Activated T-helper 1 cell treated with anti-CD3 and anti-CD28 coated beads, Interleukin-12 subunit alpha, Interleukin-12 subunit beta, Interleukin-2, Interleukin-4 antibody, amounts not matched to agents 30 ng/mL and 10 ng/mL and 1 ng/mL, durations not matched to agents 14 hours and 24 hours and 36 hours (primary cell): ENCODE results near the gene CALY. TPM values are rescaled to one million over a fixed set of nuclear protein-coding genes. Genes with fewer than 3 reads are reported as not detected.
A peak's percentile ranks its signal among the peaks of the same experiment; 100 is the strongest.

Source experiments
- DNase-seq: peaks from one replicate; pipeline ENCODE4 v3.0.0; 2021; ENCODE audit warnings: low spot score
- H3K27ac Mint-ChIP-seq: one replicate; pipeline ENCODE4 v1.8.0; 2021; ENCODE audit warnings: mild to moderate bottlenecking, mixed read lengths
- H3K27me3 Mint-ChIP-seq: one replicate; pipeline ENCODE4 v1.8.0; 2022; ENCODE audit warnings: mild to moderate bottlenecking, moderate library complexity, mixed read lengths; ENCODE audit not compliant: insufficient read depth
- H3K36me3 Mint-ChIP-seq: one replicate; pipeline ENCODE4 v1.8.0; 2021; ENCODE audit warnings: low read depth, mixed read lengths
- H3K4me1 Mint-ChIP-seq: one replicate; pipeline ENCODE4 v1.8.0; 2021; ENCODE audit warnings: low read depth, mixed read lengths
- H3K4me3 Mint-ChIP-seq: one replicate; pipeline ENCODE4 v1.8.0; 2021; ENCODE audit warnings: mild to moderate bottlenecking, moderate library complexity, mixed read lengths
- H3K9me3 Mint-ChIP-seq: one replicate; pipeline ENCODE4 v1.8.0; 2021; ENCODE audit warnings: mixed read lengths
- intact Hi-C: fragments of 100-400 bp; cut with micrococcal nuclease; formaldehyde crosslinking; loops from one replicate; pipeline ENCODE4 v1.15.1; 2024
- total RNA-seq: library from RNA; stranded (reverse); gene quantifications from 2 replicates; pipeline ENCODE4 v1.2.3, GENCODE V29; 2022

The CALY gene, protein sequence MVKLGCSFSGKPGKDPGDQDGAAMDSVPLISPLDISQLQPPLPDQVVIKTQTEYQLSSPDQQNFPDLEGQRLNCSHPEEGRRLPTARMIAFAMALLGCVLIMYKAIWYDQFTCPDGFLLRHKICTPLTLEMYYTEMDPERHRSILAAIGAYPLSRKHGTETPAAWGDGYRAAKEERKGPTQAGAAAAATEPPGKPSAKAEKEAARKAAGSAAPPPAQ
- not detected in 2 replicates for total RNA-seq

DNA sequence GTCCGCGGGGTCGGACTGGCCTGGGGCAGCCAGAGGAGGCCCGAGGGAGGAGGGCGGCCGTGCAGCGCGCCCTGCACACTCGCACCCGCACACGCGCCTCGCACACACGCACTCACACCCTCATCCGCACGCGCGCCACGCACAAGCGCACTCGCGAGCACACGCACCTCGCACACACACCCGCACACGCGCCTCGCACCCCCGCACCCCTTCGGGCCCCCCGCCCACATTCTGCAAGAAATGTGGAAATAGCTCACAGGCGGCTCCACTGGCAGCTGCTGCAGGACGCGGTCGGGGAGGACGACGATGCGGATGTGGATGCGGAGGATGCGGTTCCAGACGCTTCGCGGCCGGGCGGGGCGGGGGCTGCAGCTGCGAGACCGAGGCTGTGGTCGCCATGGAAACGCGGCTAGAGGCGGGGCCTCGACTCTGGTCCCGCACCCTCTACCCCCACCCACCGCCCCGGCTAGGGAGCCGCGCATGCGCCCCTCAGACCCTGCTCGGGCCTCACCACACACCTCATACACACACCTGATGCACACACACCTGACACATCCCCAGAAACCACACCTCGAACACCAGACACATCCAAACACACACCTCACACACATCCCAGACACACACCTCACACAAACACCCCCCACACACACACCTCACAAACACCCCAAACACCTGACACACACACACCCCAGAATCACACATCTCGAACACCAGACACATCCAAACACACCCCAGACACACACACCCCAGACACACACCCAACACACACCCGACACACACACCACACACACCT, at the start of gene CALY:
Gene CALY, minus strand, starts transcription at position 320 of the 793 bp plus-strand sequence. CDS start 7,907 bp downstream, outside the sequence.
- Mint-ChIP-seq H3K36me3 (no peaks in the 10 kb centered on the region), H3K4me1 (peaks cover 6% of the 10 kb centered on the region), H3K9me3 (no peaks in the 10 kb centered on the region), H3K27me3 (peaks cover 26% of the 10 kb centered on the region), H3K27ac (peak within 1 kb of the TSS; percentile 42), H3K4me3 (peak within 1 kb of the TSS; percentile 64)
- intact Hi-C loops: no loop called here
- peak; percentile 75 for DNase-seq

DNA sequence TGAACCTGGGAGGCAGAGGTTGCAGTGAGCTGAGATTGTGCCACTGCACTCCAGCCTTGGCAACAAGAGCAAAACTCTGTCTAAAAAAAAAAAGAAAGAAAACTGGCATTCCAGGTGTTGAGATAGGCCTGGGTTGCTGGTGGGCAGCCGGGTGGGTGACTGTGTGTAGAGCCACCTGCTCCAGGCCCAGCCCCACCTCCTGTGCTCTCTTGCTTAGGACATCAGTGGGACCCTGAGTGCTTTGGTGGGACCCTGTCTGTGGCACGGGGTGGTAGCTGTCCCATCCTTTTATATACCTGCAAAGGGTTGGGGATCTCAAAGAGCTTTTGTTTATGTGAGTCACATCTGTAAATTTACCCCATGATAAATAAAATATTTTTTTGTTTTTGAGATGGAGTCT, 48.5 kb upstream of the CALY start:
- no peak for DNase-seq
- H3K9me3 Mint-ChIP-seq: no peaks in the 10 kb centered on the region
- intact Hi-C loops: no loop called here
- H3K4me1 Mint-ChIP-seq: peaks cover 18% of the 10 kb centered on the region
- no peaks in the 10 kb centered on the region for H3K27me3 Mint-ChIP-seq
- H3K27ac Mint-ChIP-seq: no peak overlapping the region
- no peak overlapping the region for H3K4me3 Mint-ChIP-seq
- H3K36me3 Mint-ChIP-seq: peaks cover 9% of the 10 kb centered on the region

DNA sequence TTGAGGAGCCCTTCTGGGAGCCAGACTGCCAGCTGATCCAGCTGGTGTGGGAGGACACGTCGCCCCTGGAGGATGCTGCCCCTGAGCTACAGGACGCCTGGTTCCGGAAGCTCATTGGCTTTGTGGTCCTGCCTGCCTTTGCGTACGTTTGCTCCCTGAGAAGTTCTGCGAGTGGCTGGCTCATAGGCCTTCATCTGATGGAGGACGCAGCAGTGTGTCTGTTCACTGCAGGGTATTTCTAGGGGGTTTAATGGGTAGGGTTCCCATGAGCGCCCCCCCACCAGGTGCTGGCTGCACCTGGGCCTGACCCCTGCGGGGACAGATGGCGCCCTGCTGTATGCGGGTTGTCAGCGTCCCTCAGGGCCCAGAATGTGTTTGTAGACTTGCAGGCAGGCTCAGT, 47.4 kb upstream of the CALY start:
- peaks cover 9% of the 10 kb centered on the region for H3K36me3 Mint-ChIP-seq
- H3K9me3 Mint-ChIP-seq: no peaks in the 10 kb centered on the region
- no peaks in the 10 kb centered on the region for H3K27me3 Mint-ChIP-seq
- no peak for DNase-seq
- H3K4me1 Mint-ChIP-seq: peaks cover 11% of the 10 kb centered on the region
- no peak overlapping the region for H3K27ac Mint-ChIP-seq
- H3K4me3 Mint-ChIP-seq: no peak overlapping the region
- intact Hi-C loops: no loop called here

DNA sequence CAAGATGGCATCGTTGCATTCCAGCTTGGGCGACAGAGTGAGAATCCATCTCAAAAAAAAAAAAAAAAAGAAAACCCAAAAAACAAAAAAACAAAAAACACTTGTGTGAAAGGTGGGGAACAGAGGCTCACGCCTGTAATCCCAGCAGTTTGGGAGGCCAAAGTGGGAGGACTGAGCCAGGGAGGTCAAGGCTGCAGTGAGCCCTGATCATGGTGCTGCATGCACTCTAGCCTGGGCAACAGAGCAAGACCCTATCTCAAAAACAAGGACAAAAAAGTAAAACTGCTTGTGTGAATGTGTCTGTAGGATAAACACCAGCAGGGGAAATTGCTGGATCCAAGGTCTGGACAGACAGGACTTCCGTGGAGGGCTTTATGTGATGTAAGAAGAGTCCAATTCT, 46.9 kb upstream of the CALY start:
- H3K4me1 Mint-ChIP-seq: peaks cover 6% of the 10 kb centered on the region
- H3K27ac Mint-ChIP-seq: no peak overlapping the region
- DNase-seq: no peak
- peaks cover 9% of the 10 kb centered on the region for H3K36me3 Mint-ChIP-seq
- intact Hi-C loops: no loop called here
- no peaks in the 10 kb centered on the region for H3K9me3 Mint-ChIP-seq
- H3K27me3 Mint-ChIP-seq: no peaks in the 10 kb centered on the region
- no peak overlapping the region for H3K4me3 Mint-ChIP-seq

DNA sequence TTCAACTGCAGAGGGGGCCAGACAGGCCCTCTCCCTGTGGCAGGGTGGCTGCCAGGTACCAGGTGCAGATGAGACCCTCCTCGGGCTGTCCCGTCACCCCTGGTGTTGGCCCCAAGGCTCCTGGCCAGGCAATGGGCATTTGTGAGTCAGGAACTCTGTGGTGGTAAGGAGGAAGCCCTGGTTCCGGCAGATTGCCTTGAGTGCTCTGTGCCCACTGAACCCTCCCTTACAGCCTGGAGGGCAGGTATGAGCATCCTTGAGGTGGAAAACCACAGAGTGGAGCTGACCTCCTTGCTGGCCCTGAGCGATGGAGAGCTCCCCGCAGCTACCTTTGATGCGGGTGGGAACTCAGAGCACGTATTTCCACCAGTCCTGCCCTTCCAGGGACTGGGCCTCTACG, 44.3 kb upstream of the CALY start:
- H3K4me1 Mint-ChIP-seq: peaks cover 6% of the 10 kb centered on the region
- H3K27ac Mint-ChIP-seq: no peak overlapping the region
- DNase-seq: no peak
- H3K36me3 Mint-ChIP-seq: peaks cover 7% of the 10 kb centered on the region
- intact Hi-C loops: no loop called here
- no peaks in the 10 kb centered on the region for H3K9me3 Mint-ChIP-seq
- peak overlapping the region; percentile 30 for H3K4me3 Mint-ChIP-seq
- peaks cover 2% of the 10 kb centered on the region for H3K27me3 Mint-ChIP-seq

DNA sequence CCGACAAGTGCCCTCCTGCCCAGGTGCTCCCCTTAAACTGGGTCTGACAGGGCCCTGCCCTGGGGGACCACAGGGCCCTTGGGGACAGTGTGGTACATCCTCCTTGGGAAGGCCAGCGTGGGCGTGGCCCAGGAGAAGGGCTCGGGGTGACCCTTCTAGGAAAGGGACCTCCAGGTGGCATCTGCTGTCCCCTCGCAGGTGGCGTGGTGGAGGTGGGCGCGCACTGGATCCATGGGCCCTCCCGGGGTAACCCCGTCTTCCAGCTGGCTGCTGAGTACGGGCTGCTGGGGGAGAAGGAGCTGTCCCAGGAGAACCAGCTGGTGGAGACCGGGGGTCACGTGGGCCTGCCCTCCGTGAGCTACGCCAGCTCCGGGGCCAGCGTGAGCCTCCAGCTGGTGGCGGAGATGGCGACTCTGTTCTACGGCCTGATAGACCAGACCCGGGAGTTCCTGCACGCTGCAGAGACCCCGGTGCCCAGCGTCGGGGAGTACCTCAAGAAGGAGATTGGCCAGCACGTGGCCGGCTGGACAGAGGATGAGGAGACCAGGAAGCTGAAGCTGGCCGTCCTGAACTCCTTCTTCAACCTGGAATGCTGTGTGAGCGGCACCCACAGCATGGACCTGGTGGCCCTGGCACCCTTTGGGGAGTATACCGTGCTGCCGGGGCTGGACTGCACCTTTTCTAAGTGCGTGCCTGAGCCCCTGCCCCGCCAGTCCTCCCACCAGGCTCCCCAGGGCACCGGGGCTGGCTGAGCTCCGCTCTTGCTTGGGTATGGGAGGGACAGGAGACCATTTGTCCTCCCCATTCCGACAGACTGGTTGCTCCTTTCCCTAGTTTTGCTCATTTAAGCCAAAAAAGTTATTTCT, 43.3 kb upstream of the CALY start:
- Mint-ChIP-seq H3K27ac (peak overlapping the region; percentile 68), H3K27me3 (peaks cover 11% of the 10 kb centered on the region), H3K36me3 (peaks cover 7% of the 10 kb centered on the region), H3K9me3 (no peaks in the 10 kb centered on the region), H3K4me3 (peak overlapping the region; percentile 76), H3K4me1 (peaks cover 6% of the 10 kb centered on the region)
- intact Hi-C loops: loop anchor here (1.0 to 10.0 kb wide), 8 partner anchors 10 to 1195 kb away; partner anchors contain the start of genes DPYSL4, INPP5A and MTG1
- DNase-seq: no peak

DNA sequence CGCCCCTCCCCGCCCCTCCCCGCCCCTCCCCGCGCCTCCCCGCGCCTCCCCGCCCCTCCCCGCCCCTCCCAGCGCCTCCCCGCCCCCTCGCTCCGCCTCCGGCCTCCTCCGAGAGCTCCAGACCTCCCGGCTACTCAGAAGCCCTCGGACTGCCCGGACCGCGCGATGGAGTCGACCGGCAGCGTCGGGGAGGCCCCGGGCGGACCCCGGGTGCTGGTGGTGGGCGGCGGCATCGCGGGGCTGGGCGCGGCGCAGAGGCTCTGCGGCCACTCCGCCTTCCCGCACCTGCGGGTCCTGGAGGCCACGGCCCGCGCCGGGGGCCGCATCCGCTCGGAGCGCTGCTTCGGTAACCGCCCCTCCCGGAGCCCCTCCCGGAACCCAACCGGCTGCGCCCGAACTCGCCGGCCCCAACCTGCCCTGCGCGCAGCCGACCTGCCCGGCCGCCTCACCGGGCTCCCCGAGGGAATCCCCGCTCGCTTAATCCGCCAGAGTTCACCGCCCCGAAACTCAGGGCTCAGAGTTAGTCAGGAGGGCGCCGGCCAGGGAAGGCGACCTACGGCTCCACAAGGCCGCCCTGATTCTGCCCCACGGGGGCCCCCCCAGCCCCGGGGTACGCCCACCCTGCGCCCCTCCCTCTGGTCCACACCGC, 42.6 kb upstream of the CALY start, which contains the start of gene PAOX:
Gene PAOX, plus strand, starts transcription at position 111 of the 649 bp plus-strand sequence. Its CDS starts 55 bp downstream, at position 166.
- H3K4me1 Mint-ChIP-seq: peaks cover 6% of the 10 kb centered on the region
- intact Hi-C loops: loop anchor here (1.0 to 10.0 kb wide), 8 partner anchors 11 to 1194 kb away; partner anchors contain the start of genes DPYSL4, INPP5A and MTG1
- peaks cover 14% of the 10 kb centered on the region for H3K27me3 Mint-ChIP-seq
- peaks cover 4% of the 10 kb centered on the region for H3K36me3 Mint-ChIP-seq
- peak within 1 kb of the TSS; percentile 79 for H3K4me3 Mint-ChIP-seq
- peak within 1 kb of the TSS; percentile 44 for H3K27ac Mint-ChIP-seq
- peak; percentile 58 for DNase-seq
- no peaks in the 10 kb centered on the region for H3K9me3 Mint-ChIP-seq

DNA sequence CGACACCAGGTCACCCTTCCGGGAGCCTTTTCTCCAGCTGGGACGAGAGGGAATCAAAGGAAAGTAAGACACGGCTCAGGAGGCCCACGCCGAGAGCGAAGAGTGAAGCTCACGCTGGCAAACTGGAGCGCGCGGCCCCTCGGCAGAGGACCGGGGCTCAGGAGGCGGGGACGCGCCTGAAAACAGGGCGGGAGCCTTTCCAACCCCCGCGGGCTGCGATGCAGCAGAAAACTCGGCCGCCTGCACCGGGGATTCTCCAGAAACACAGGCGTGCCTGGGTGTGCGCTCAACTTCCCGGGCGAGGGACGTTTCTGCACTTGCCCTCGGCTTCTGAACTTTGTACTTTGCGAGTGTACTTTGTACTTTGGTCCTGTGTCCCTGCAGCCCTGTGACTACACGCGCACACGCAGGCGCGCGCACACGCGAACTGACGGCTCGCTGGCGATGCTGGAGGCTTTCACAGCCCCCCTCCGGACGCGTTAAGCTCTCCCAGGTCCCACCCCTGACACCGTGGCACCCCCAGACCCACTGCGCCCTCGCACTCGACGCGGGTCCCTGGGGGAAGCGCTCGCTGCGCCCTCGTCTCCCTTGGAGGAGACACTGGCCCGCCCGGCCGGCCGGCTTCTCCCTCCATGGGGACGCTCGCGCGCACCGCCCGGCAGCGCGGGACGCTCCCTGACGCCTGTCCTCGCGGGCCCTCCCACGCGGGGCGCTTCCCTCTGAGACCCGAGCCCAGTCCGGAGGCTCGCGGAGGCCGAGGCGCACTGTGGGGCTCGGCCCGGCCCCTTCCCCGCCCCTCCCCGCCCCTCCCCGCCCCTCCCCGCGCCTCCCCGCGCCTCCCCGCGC, 41.8 kb upstream of the CALY start:
- peak overlapping the region; percentile 44 for H3K27ac Mint-ChIP-seq
- intact Hi-C loops: loop anchor here (1.0 to 10.0 kb wide), 9 partner anchors 12 to 1194 kb away; partner anchors contain the start of genes DPYSL4, FUOM, INPP5A and MTG1

DNA sequence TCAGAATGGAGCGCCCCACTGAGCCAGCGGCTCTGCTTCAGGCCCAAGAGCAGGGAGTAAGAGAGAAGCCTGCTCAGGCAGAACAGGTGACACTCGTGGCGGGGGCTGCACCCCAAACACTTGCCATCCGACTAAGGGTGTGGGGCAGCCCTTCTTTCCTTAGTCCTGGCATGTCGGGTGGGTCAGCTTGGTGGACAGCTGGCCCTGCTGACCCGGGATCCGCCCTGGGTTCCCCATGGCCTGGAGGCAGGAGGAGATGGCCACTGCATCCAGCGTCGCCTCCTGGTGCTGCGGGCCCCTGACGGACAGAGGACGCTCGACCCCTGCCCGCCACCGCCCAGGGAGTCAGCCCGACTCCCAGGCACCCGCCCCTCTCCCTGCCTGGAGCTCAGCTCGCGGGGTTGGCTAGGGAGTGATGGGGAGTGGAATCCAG, 41.1 kb upstream of the CALY start:
- intact Hi-C loops: loop anchor here (1.0 to 10.0 kb wide), 5 partner anchors 20 to 1193 kb away; partner anchors contain the start of genes DPYSL4 and FUOM
- no peak for DNase-seq

More for the DNA sequence above, 41.8 kb upstream of the CALY start:
- peak; percentile 51 for DNase-seq
- H3K27me3 Mint-ChIP-seq: peaks cover 16% of the 10 kb centered on the region
- H3K9me3 Mint-ChIP-seq: no peaks in the 10 kb centered on the region
- peak overlapping the region; percentile 79 for H3K4me3 Mint-ChIP-seq
- H3K36me3 Mint-ChIP-seq: peaks cover 6% of the 10 kb centered on the region
- peaks cover 11% of the 10 kb centered on the region for H3K4me1 Mint-ChIP-seq

DNA sequence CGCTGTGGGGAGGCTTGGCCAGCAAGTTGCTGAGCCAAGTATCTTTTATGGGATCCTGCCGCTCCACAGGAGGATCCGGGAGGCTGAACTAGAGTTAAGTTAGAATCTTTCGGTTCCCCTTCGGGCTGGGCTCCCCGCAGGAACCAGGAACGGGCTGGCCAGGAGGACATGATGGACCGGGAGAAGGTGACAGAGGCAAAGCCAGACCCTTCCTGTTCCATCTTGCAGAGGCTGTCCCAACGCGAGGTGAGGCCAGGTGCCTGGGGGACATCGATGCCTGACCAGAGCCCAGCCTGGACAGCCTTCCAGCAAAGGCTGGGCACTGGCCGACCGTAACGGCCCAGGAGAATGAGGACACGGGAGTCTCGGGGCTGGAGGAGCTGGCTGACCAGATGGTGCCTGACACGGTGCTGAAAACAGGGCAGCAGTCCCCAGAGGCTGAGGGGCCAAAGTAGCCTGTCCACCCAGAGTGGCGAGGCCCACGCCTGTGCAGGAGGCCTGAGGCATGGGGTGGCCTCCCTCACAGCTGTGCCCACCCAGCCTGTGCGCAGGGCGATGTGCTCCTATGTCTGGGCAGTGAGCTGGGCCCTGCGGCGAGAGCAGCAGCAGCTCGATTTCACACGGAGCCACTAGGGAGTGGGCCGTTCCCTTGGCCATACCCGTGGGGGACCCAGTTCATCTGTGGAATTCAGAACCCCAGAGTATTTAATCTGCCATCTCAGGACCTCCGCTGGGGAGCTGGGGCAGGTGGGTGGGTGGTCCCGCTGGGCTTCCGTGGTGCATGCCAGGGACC, 40.5 kb upstream of the CALY start:
- peaks cover 6% of the 10 kb centered on the region for H3K36me3 Mint-ChIP-seq
- intact Hi-C loops: loop anchor here (5.0 to 10.0 kb wide), 3 partner anchors 115 to 1192 kb away; partner anchors contain the start of gene DPYSL4
- no peaks in the 10 kb centered on the region for H3K9me3 Mint-ChIP-seq
- H3K4me1 Mint-ChIP-seq: peaks cover 11% of the 10 kb centered on the region
- no peak for DNase-seq
- peak overlapping the region; percentile 65 for H3K4me3 Mint-ChIP-seq
- no peak overlapping the region for H3K27ac Mint-ChIP-seq
- H3K27me3 Mint-ChIP-seq: peaks cover 16% of the 10 kb centered on the region

More for the DNA sequence above, 41.1 kb upstream of the CALY start:
- Mint-ChIP-seq H3K4me3 (peak overlapping the region; percentile 79), H3K27me3 (peaks cover 16% of the 10 kb centered on the region), H3K27ac (peak overlapping the region; percentile 44), H3K4me1 (peaks cover 11% of the 10 kb centered on the region), H3K36me3 (peaks cover 6% of the 10 kb centered on the region), H3K9me3 (no peaks in the 10 kb centered on the region)
